Colonic mucosa (tissue), 4 donors: ENCODE data around the gene NAA35. TPM values are rescaled to one million over a fixed set of nuclear protein-coding genes. Genes with fewer than 3 reads are reported as not detected.

ENCODE experiments used
- DNase-seq: peaks from one replicate; pipeline ENCODE4 v3.0.0-alpha.2; 2020
- H3K27ac ChIP-seq: fragments of 200-600 bp; one replicate; pipeline ENCODE4 v1.8.0; 2021
- H3K27me3 ChIP-seq: fragments of 200-600 bp; one replicate; pipeline ENCODE4 v1.8.0; 2021
- H3K36me3 ChIP-seq: fragments of 200-600 bp; one replicate; pipeline ENCODE4 v1.8.0; 2021
- H3K4me1 ChIP-seq: fragments of 200-600 bp; one replicate; pipeline ENCODE4 v1.8.0; 2021; ENCODE audit warnings: mild to moderate bottlenecking
- H3K4me3 ChIP-seq: fragments of 200-600 bp; one replicate; pipeline ENCODE4 v1.8.0; 2021
- H3K9ac ChIP-seq, 2 donors: one replicate each; pipeline ENCODE4 v1.7.0; 2013; ENCODE audit warnings: control low read depth in 2 of 2, low read depth in 2 of 2, low read length in 2 of 2
- H3K9me3 ChIP-seq: fragments of 200-600 bp; one replicate; pipeline ENCODE4 v1.8.0; 2021
- intact Hi-C: fragments of 100-400 bp; cut with DNase I; formaldehyde crosslinking; loops from one replicate; pipeline ENCODE4 v1.14.1; 2022
- total RNA-seq, 2 donors: library from RNA; stranded (reverse); fragmentation: NEBNext Ultra II Directional in 1 of 2; extraction: Animal tissue kit (Norgen Biotek cat#: 25700) in 1 of 2; gene quantifications; one replicate each; pipeline ENCODE4 v1.2.1, GENCODE V29; 2021
- TF ChIP-seq, protein P1 (sequence below): fragments of 200-600 bp; IDR thresholded peaks from one replicate; pipeline ENCODE4 v1.8.0; 2022; ENCODE audit warnings: antibody characterized with exemption, mild to moderate bottlenecking
- donor health status: healthy.
- donor health status: DM: no; HTN: no; CAD: no.
- donor health status: DM: no; HTN: no; CAD: no.

Gene NAA35
- total RNA-seq, 2 donors from 2014 or later = 29.2 to 40.2 TPM

DNA sequence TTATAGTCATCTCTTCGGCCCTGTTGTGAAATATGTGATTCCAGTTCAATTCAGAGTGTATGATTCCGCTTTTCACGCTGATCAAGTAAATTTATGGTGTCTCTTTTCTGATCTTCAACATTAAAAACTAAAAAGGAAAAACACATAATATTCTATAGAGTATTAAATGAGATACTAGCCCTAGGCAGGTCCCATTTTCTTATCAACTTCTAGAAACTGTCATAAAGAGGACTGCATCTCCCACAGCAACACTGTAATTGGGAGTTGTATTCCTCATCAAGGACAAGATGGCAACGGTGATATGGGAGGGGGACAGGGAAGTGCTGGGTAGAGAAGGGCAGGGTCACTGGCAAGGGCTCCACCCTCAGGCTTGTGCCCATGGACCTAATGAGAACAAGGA lies 86.8 kb downstream of the NAA35 start:
- Histone ChIP-seq H3K9me3 (no peaks in the 10 kb centered on the region), H3K27ac (no peak overlapping the region)

DNA sequence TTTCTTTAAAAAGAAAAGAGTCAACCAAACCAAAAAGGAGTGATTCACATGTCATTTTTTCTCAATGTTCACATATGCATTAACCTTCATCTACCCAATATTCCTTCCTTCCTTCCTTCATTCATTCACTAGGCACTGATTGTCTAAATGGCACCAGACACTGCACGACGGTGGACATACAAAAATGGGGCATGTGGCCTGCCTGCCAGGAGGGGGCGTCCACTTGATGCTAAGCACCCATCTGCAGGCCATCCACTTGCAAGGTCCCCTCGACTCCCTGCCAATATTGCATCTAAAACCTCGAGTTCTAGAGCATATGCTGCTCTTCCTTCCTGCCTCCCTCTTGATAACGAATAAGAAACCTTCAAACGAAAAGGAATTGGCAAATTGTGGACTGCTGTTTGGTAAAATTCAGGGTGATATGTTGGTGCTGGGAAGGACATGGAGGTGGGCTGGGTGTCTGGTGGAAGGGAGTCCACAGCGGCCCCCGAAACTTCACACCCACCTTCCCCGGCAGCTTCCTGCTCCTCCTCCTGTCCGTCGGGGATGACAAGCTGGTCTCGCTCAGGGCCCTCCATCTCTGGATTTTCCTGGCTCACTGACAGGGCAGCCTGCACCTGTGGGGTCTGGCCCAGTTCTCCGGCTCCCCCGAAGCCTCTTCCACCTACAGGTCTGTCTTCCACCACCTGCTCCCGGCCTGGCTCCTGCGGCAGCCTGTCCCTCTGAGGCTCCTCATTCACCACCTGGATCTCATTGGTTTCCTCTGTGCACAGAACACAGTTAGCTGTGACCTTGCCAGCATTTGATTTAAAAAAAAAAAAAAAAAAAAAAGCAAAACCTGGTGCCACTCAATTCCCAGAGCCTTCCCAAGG lies 94.2 kb downstream of the NAA35 start:
- Histone ChIP-seq H3K36me3 (peaks cover 11% of the 10 kb centered on the region), H3K27ac (no peak overlapping the region), H3K4me3 (no peak overlapping the region), H3K27me3 (no peaks in the 10 kb centered on the region), H3K9me3 (no peaks in the 10 kb centered on the region), H3K4me1 (no peaks in the 10 kb centered on the region), H3K9ac (no peak overlapping the region)
- DNase-seq = peak; percentile 50
- TF ChIP-seq, protein P1, sequence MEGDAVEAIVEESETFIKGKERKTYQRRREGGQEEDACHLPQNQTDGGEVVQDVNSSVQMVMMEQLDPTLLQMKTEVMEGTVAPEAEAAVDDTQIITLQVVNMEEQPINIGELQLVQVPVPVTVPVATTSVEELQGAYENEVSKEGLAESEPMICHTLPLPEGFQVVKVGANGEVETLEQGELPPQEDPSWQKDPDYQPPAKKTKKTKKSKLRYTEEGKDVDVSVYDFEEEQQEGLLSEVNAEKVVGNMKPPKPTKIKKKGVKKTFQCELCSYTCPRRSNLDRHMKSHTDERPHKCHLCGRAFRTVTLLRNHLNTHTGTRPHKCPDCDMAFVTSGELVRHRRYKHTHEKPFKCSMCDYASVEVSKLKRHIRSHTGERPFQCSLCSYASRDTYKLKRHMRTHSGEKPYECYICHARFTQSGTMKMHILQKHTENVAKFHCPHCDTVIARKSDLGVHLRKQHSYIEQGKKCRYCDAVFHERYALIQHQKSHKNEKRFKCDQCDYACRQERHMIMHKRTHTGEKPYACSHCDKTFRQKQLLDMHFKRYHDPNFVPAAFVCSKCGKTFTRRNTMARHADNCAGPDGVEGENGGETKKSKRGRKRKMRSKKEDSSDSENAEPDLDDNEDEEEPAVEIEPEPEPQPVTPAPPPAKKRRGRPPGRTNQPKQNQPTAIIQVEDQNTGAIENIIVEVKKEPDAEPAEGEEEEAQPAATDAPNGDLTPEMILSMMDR = peak; percentile 45
- intact Hi-C loops = no loop called here

More for the DNA sequence above, 86.8 kb downstream of the NAA35 start:
- TF ChIP-seq, protein P1 = no peak
- H3K9ac ChIP-seq = no peak overlapping the region
- H3K27me3 ChIP-seq = no peaks in the 10 kb centered on the region
- no peak overlapping the region for H3K4me3 ChIP-seq
- H3K4me1 ChIP-seq = no peaks in the 10 kb centered on the region
- no peak for DNase-seq
- peaks cover 16% of the 10 kb centered on the region for H3K36me3 ChIP-seq
- intact Hi-C loops = no loop called here

DNA sequence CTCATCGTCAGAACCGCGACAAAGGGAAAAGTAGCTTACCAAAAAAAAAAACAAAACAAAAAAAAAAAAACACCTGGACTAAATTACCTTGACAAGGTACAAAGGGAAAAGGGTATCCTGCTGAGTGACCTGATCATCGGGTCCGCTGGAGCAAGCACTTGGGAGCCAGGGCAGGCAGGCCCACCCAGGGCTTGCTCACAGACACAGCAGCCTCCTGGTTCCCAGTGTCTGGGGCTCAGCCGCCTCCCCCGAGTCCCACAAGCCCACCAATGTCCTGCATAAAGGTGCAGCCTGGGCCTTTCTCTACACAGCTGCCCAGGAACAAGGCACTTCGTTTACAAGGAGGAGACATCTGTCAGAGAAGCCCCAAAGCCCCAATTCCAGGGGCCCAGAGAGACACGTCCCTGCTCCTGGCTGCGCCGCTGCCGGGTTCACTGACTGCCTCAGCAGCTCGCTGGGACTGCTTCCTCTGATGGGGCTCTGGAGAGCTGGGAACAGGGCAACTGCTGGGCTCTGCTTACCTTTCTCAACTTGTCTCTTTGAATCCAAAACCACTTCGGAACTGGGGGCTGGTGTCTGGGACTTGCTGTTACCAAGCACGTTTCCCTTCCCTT lies 95.0 kb downstream of the NAA35 start:
- peak overlapping the region; percentile 16 for H3K27ac ChIP-seq
- no peaks in the 10 kb centered on the region for H3K9me3 ChIP-seq
- H3K4me1 ChIP-seq = no peaks in the 10 kb centered on the region
- TF ChIP-seq, protein P1 = no peak
- H3K36me3 ChIP-seq = peaks cover 11% of the 10 kb centered on the region
- no peaks in the 10 kb centered on the region for H3K27me3 ChIP-seq
- intact Hi-C loops = no loop called here
- no peak for DNase-seq
- H3K4me3 ChIP-seq = no peak overlapping the region
- peak overlapping the region in 1 of 2 donors; percentile 21 for H3K9ac ChIP-seq

DNA sequence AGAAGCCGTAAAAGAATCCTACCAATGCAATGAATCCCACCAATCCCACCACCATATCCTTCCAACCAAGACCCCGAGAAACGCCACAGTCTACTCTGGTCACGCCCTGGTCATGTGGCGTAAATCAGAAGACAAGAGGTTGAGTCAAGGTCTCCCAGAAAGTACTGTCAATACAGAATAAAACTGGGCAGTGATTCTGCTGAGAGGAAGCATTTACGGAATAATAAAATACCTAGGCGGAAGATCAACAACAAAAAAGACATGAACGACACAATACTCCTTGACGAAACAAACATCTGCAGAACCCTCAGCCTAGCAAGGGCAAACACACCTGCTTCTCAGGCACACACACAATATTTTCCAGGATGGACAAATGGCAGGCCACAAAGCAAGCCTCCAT lies 95.6 kb downstream of the NAA35 start:
- peaks cover 11% of the 10 kb centered on the region for H3K36me3 ChIP-seq
- H3K27ac ChIP-seq = peak overlapping the region; percentile 16
- peak overlapping the region in 1 of 2 donors; percentile 21 for H3K9ac ChIP-seq
- no peak for DNase-seq
- H3K4me1 ChIP-seq = no peaks in the 10 kb centered on the region
- H3K4me3 ChIP-seq = no peak overlapping the region
- no peaks in the 10 kb centered on the region for H3K9me3 ChIP-seq
- H3K27me3 ChIP-seq = no peaks in the 10 kb centered on the region
- TF ChIP-seq, protein P1 = no peak
- intact Hi-C loops = no loop called here

DNA sequence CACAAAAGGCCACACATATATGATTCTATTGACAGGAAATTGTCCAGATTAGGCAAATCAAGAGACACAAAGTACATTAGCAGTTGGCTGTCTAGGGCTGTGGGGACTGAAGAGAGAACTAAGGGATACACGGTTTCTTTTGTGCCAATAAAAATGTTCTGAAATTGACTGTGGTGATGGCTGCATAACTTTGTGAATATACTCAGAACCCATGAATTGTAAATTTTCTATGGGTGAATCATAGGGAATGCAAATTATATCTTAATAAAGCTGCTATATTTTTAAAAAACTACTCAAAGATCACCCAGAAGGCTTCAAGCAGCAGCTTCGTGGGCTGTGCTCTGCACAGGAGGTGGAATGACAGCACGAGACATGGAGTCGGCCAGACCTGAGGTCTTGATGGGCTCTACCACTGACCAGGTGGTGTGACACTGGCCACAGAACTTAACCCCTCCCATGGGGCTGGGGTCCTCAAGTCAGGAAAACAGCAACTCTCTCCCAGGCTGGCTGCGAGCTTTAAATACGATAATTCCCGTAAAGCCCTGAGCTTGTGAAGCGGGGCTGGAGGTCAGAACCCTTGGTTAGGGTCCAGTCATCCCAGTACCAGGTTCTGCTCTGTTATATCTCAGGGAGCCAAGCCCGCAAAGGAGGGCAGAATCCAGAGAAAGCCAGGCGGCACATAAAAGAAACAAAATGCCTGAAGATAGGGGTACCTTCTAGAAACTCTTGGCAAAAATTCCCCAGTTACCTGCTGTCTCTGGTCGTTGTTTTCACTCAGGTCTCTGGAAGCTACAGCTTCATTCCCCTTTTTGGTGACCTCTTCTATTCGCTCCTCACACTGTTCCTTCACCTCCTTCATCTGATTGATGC lies 99.3 kb downstream of the NAA35 start:
- TF ChIP-seq, protein P1 = no peak
- no peak for DNase-seq
- H3K4me1 ChIP-seq = no peaks in the 10 kb centered on the region
- no peak overlapping the region for H3K9ac ChIP-seq
- H3K9me3 ChIP-seq = no peaks in the 10 kb centered on the region
- H3K36me3 ChIP-seq = peaks cover 2% of the 10 kb centered on the region
- intact Hi-C loops = no loop called here
- no peaks in the 10 kb centered on the region for H3K27me3 ChIP-seq
- no peak overlapping the region for H3K27ac ChIP-seq
- no peak overlapping the region for H3K4me3 ChIP-seq
